K562 (cell line): ENCODE results near the gene IRX5. TPM values are rescaled to one million over a fixed set of nuclear protein-coding genes. Genes with fewer than 3 reads are reported as not detected.
A peak's percentile ranks its signal among the peaks of the same experiment; 100 is the strongest.

Source experiments
- ADNP ChIP-seq: fragments of 200-800 bp; sonication (Bioruptor generic); IDR thresholded peaks from 2 replicates; pipeline ENCODE4 v1.6.1; 2016; ENCODE audit warnings: missing genetic modification characterization, missing compliant biosample characterization
- ARID2 ChIP-seq: fragments of 450-650 bp; IDR thresholded peaks from 2 replicates; pipeline ENCODE4 v1.6.1; 2017; ENCODE audit warnings: antibody characterized with exemption, mild to moderate bottlenecking
- BDP1 ChIP-seq: IDR thresholded peaks from 3 replicates; pipeline ENCODE4 v1.6.1; 2011; ENCODE audit not compliant: insufficient read length, insufficient read depth
- FOXK2 ChIP-seq, 2 experiments: fragments of 450-650 bp; IDR thresholded peaks in 1 of 2; conservative IDR thresholded peaks in 1 of 2; 2 replicates each; pipeline ENCODE4 v1.6.1; 2016; ENCODE audit warnings: low read depth in 2 of 2, mild to moderate bottlenecking in 1 of 2
- GTF2A2 ChIP-seq: IDR thresholded peaks from 2 replicates; pipeline ENCODE4 v1.6.1; 2016; ENCODE audit warnings: mild to moderate bottlenecking, missing genetic modification characterization, missing compliant biosample characterization
- HDAC2 ChIP-seq: fragments of 450-650 bp; IDR thresholded peaks from 2 replicates; pipeline ENCODE4 v1.6.1; 2016; ENCODE audit warnings: mild to moderate bottlenecking
- LARP7 ChIP-seq: fragments of 450-650 bp; IDR thresholded peaks from 2 replicates; pipeline ENCODE4 v1.6.1; 2016
- PHB ChIP-seq: fragments of 250-450 bp; sonication (Bioruptor Pico); IDR thresholded peaks from 2 replicates; pipeline ENCODE4 v1.5.0; 2021
- RAD21 ChIP-seq, 2 experiments: fragments of 250-450 bp in 1 of 2; fragments of 450-650 bp in 1 of 2; sonication (Bioruptor Pico) in 1 of 2; formaldehyde crosslinking in 1 of 2; IDR thresholded peaks in 1 of 2; conservative IDR thresholded peaks in 1 of 2; 2 replicates each; pipeline versions ENCODE4 v1.4.0 to v1.8.0; 2020 to 2022; ENCODE audit warnings: mild to moderate bottlenecking in 2 of 2, moderate library complexity in 1 of 2
- polyA plus RNA-seq, 8 experiments: library from polyadenylated mRNA; depleted of rRNA in 4 of 8; stranded (reverse) in 5 of 8; unstranded in 3 of 8; fragments of >200 nt; fragmentation: Nextera tagmentation in 2 of 8; fragmentation: Illumina TruSeq in 1 of 8; extraction: Ambion mirVana in 2 of 8; extraction: Trizol in 1 of 8; gene quantifications; 2 replicates each; pipeline versions ENCODE4 v1.2.1 to v1.2.3, GENCODE V29; 2011 to 2014; ENCODE audit warnings: inconsistent platforms in 1 of 8, missing spikeins in 1 of 8
- total RNA-seq, 7 experiments: library from RNA; depleted of rRNA in 6 of 7; stranded (reverse); fragments of >200 nt in 6 of 7; fragmentation: Illumina TruSeq in 2 of 7; extraction: Trizol in 2 of 7; gene quantifications; 2 replicates each; pipeline versions ENCODE4 v1.2.1 to v1.2.3, GENCODE V29; 2011 to 2021; ENCODE audit warnings: low replicate concordance in 1 of 7
- TF ChIP-seq, protein P1 (sequence below): fragments of 250-450 bp; sonication (Bioruptor Pico); IDR thresholded peaks from 2 replicates; pipeline ENCODE4 v1.4.0; 2020; ENCODE audit warnings: borderline replicate concordance
- TF ChIP-seq, protein P2 (sequence below): IDR thresholded peaks from 2 replicates; pipeline ENCODE4 v1.6.1; 2016; ENCODE audit warnings: missing genetic modification characterization, missing compliant biosample characterization
- TF ChIP-seq, protein P3 (sequence below), 2 experiments: fragments of 450-650 bp; formaldehyde crosslinking in 1 of 2; IDR thresholded peaks; 2 replicates each; pipeline versions ENCODE4 v1.4.0 to v1.6.1; 2014 to 2020; ENCODE audit warnings: mild to moderate bottlenecking in 2 of 2, borderline replicate concordance in 1 of 2, low read depth in 1 of 2

Gene IRX5
- total and polyA plus RNA-seq, 9 of the 15 experiments (the other 6 are each of a cell fraction or from before 2014, with no cell fraction given) = 0.20 to 4.2 (median 0.94) TPM

DNA sequence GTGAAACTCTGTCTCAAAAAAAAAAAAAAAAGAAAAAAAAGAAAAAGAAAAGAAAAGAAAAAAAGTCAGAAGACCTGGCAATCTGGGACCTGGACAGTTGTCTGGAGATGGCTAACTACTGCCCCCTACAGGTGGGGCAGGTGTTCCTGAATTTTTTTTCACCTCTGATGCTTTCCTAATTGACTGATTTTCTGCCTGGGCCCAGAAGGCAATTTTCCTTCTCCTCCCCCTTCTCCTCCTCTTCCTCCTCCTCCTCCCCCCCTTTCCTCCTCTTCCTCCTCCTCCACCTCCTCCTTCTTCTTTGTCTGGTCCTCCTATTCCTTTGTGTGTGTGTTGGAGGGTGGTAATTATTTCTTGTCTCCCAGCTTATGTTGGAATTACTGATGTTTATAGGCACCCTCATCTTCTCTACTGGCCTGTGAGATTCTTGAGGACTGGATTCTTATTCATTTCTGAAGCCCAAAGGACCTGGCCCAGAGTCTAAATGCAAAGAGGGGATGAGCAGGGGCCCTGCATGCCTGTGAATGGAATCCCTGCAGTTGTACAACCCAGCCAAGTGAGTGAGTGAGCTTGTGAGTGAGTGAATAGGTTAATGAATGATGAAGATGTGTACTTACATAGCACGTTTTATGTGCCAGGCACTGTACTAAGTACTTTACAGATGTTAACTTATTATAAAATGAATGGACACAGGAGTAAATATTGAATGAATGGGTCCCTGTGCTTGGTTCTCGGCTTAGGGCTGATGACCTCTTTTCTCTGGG lies 26.9 kb downstream of the IRX5 start (continued):
- TF ChIP-seq, protein P1, sequence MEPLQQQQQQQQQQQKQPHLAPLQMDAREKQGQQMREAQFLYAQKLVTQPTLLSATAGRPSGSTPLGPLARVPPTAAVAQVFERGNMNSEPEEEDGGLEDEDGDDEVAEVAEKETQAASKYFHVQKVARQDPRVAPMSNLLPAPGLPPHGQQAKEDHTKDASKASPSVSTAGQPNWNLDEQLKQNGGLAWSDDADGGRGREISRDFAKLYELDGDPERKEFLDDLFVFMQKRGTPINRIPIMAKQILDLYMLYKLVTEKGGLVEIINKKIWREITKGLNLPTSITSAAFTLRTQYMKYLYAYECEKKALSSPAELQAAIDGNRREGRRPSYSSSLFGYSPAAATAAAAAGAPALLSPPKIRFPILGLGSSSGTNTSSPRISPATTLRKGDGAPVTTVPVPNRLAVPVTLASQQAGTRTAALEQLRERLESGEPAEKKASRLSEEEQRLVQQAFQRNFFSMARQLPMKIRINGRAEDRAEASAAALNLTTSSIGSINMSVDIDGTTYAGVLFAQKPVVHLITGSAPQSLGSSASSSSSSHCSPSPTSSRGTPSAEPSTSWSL (CRISPR knock-in tag) = no peak
- TF ChIP-seq, protein P2, sequence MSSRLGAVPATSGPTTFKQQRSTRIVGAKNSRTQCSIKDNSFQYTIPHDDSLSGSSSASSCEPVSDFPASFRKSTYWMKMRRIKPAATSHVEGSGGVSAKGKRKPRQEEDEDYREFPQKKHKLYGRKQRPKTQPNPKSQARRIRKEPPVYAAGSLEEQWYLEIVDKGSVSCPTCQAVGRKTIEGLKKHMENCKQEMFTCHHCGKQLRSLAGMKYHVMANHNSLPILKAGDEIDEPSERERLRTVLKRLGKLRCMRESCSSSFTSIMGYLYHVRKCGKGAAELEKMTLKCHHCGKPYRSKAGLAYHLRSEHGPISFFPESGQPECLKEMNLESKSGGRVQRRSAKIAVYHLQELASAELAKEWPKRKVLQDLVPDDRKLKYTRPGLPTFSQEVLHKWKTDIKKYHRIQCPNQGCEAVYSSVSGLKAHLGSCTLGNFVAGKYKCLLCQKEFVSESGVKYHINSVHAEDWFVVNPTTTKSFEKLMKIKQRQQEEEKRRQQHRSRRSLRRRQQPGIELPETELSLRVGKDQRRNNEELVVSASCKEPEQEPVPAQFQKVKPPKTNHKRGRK (tag) = peak; percentile 51
- TF ChIP-seq LARP7 (0 out of 2 replicates have a peak, but pooled peaks have one; percentile 22), BDP1 (no peak), PHB (CRISPR knock-in tag) (no peak), ARID2 (peak; percentile 40; the same call in 1 of the 2 replicates), HDAC2 (no peak), ADNP (no peak), FOXK2 (conservative IDR thresholded peaks at IDR 0.05 in 1 of 2, IDR thresholded peaks at IDR 0.05 in 1 of 2; ENCODE audit: low read depth in 2 of 2) (no peak), GTF2A2 (tag) (no peak), RAD21 (CRISPR knock-in tag; conservative IDR thresholded peaks at IDR 0.05 in 1 of 2, IDR thresholded peaks at IDR 0.05 in 1 of 2) (peak; percentile 57 to 71)
- TF ChIP-seq, protein P3, sequence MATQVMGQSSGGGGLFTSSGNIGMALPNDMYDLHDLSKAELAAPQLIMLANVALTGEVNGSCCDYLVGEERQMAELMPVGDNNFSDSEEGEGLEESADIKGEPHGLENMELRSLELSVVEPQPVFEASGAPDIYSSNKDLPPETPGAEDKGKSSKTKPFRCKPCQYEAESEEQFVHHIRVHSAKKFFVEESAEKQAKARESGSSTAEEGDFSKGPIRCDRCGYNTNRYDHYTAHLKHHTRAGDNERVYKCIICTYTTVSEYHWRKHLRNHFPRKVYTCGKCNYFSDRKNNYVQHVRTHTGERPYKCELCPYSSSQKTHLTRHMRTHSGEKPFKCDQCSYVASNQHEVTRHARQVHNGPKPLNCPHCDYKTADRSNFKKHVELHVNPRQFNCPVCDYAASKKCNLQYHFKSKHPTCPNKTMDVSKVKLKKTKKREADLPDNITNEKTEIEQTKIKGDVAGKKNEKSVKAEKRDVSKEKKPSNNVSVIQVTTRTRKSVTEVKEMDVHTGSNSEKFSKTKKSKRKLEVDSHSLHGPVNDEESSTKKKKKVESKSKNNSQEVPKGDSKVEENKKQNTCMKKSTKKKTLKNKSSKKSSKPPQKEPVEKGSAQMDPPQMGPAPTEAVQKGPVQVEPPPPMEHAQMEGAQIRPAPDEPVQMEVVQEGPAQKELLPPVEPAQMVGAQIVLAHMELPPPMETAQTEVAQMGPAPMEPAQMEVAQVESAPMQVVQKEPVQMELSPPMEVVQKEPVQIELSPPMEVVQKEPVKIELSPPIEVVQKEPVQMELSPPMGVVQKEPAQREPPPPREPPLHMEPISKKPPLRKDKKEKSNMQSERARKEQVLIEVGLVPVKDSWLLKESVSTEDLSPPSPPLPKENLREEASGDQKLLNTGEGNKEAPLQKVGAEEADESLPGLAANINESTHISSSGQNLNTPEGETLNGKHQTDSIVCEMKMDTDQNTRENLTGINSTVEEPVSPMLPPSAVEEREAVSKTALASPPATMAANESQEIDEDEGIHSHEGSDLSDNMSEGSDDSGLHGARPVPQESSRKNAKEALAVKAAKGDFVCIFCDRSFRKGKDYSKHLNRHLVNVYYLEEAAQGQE (IDR thresholded peaks at IDR 0.05; ENCODE audit: borderline replicate concordance) = peak; percentile 54; the same call in 1 of the 2 replicates
- TF ChIP-seq, protein P3 (CRISPR knock-in tag; IDR thresholded peaks at IDR 0.05; ENCODE audit: low read depth) = no peak
- TF ChIP-seq, all 486 proteins: peak for 12
